Fibroblast of lung (primary cell): ENCODE results near the gene STS. TPM values are rescaled to one million over a fixed set of nuclear protein-coding genes. Genes with fewer than 3 reads are reported as not detected.

Experiments
- DNase-seq, 2 donors: peaks; one replicate each; pipeline versions ENCODE4 v3.0.0 to v3.0.0-alpha.2; 2010; ENCODE audit warnings: low read depth in 2 of 2
- H2AFZ ChIP-seq: 2 replicates; pipeline ENCODE4 v1.5.1; 2012; ENCODE audit warnings: low read length, control low read depth, inconsistent platforms
- H3K27ac ChIP-seq: 2 replicates; pipeline ENCODE4 v1.5.1; 2011; ENCODE audit warnings: low read length, control low read depth; ENCODE audit not compliant: insufficient read depth
- H3K27me3 ChIP-seq: 2 replicates; pipeline ENCODE4 v1.5.1; 2011; ENCODE audit warnings: mild to moderate bottlenecking, low read length; ENCODE audit not compliant: control insufficient read depth, insufficient read depth
- H3K36me3 ChIP-seq: 2 replicates; pipeline ENCODE4 v1.5.1; 2011; ENCODE audit warnings: low read length; ENCODE audit not compliant: control insufficient read depth, insufficient read depth
- H3K4me1 ChIP-seq: 2 replicates; pipeline ENCODE4 v1.5.1; 2011; ENCODE audit warnings: low read length; ENCODE audit not compliant: control insufficient read depth, insufficient read depth; ENCODE audit errors: extremely low read depth
- H3K4me2 ChIP-seq: 2 replicates; pipeline ENCODE4 v1.5.1; 2011; ENCODE audit warnings: low read length, control low read depth; ENCODE audit not compliant: insufficient read depth; ENCODE audit errors: extremely low read depth
- H3K4me3 ChIP-seq, 4 experiments: fragments of 200-600 bp in 1 of 4; sonication (generic) in 1 of 4; replicated peaks in 1 of 4; 2 replicates each; pipeline ENCODE4 v1.5.1; 2011 to 2016; ENCODE audit warnings: low read length in 4 of 4, low read depth in 3 of 4, mild to moderate bottlenecking in 3 of 4, control low read depth in 2 of 4, inconsistent platforms in 1 of 4, mixed read lengths in 1 of 4; ENCODE audit not compliant: insufficient read depth in 1 of 4; ENCODE audit errors: control extremely low read depth in 1 of 4
- H3K79me2 ChIP-seq: 2 replicates; pipeline ENCODE4 v1.5.1; 2012; ENCODE audit warnings: mild to moderate bottlenecking, low read length, inconsistent platforms; ENCODE audit not compliant: control insufficient read depth, insufficient read depth
- H3K9ac ChIP-seq: 2 replicates; pipeline ENCODE4 v1.5.1; 2011; ENCODE audit warnings: mild to moderate bottlenecking, low read length, control low read depth; ENCODE audit not compliant: insufficient read depth
- H3K9me3 ChIP-seq: 2 replicates; pipeline ENCODE4 v1.5.1; 2012; ENCODE audit warnings: low read depth, low read length; ENCODE audit not compliant: control insufficient read depth, insufficient read depth
- H4K20me1 ChIP-seq: 2 replicates; pipeline ENCODE4 v1.5.1; 2011; ENCODE audit warnings: low read length; ENCODE audit not compliant: control insufficient read depth, insufficient read depth; ENCODE audit errors: extremely low read depth
- CTCF ChIP-seq, 2 donors: IDR thresholded peaks in 1 of 2; conservative IDR thresholded peaks in 1 of 2; 1 replicate in 1 of 2; 2 replicates in 1 of 2; pipeline ENCODE4 v1.5.1; 2011 to 2012; ENCODE audit warnings: low read length in 2 of 2, control low read depth in 1 of 2, inconsistent platforms in 1 of 2, low read depth in 1 of 2, mild to moderate bottlenecking in 1 of 2
- EZH2 ChIP-seq: IDR thresholded peaks from 2 replicates; pipeline ENCODE4 v1.5.1; 2012; ENCODE audit warnings: low read length, control low read depth, mild to moderate bottlenecking; ENCODE audit errors: missing control alignments
- polyA plus RNA-seq, 2 donors: library from polyadenylated mRNA; depleted of rRNA in 1 of 2; stranded (reverse) in 1 of 2; unstranded in 1 of 2; fragments of >200 nt; gene quantifications; 2 replicates each; pipeline ENCODE4 v1.2.1, GENCODE V29; 2011 to 2012; ENCODE audit warnings: missing spikeins in 1 of 2
- total RNA-seq: library from RNA; depleted of rRNA; stranded (reverse); fragments of >200 nt; gene quantifications from 2 replicates; pipeline ENCODE4 v1.2.1, GENCODE V29; 2014

The STS gene
- total and polyA plus RNA-seq, 2 donors (not counting 1 experiment from before 2014, with no cell fraction given) = 5.0 to 13.1 TPM

GRCh38 chrX:7149411-7149810 is 1.9 kb downstream of the STS start:
- TF ChIP-seq CTCF (conservative IDR thresholded peaks at IDR 0.05 in 1 of 2, IDR thresholded peaks at IDR 0.05 in 1 of 2; ENCODE audit: low read depth in 1 of 2, low read length in 2 of 2) = no peak
- no peak for TF ChIP-seq EZH2
- H3K79me2 ChIP-seq = peaks cover 8% of the 10 kb centered on the region
- no peak overlapping the region for H3K9ac ChIP-seq
- H2AFZ ChIP-seq = no peak overlapping the region
- no peaks in the 10 kb centered on the region for H3K4me1 ChIP-seq
- H3K4me2 ChIP-seq = no peak overlapping the region
- H3K36me3 ChIP-seq = no peaks in the 10 kb centered on the region
- no peaks in the 10 kb centered on the region for H4K20me1 ChIP-seq
- H3K27me3 ChIP-seq = no peaks in the 10 kb centered on the region
- H3K27ac ChIP-seq = no peak overlapping the region
- DNase-seq = no peak
- H3K9me3 ChIP-seq = no peaks in the 10 kb centered on the region
- no peak overlapping the region for H3K4me3 ChIP-seq

- no peak overlapping the region for H3K4me2 ChIP-seq
- H3K27ac ChIP-seq = no peak overlapping the region
- no peak overlapping the region for H3K9ac ChIP-seq
- H3K4me1 ChIP-seq = no peaks in the 10 kb centered on the region
- H2AFZ ChIP-seq = no peak overlapping the region
- no peaks in the 10 kb centered on the region for H3K9me3 ChIP-seq
- H4K20me1 ChIP-seq = no peaks in the 10 kb centered on the region
- DNase-seq = no peak
- H3K79me2 ChIP-seq = no peaks in the 10 kb centered on the region
- no peaks in the 10 kb centered on the region for H3K27me3 ChIP-seq
- TF ChIP-seq EZH2 (no peak), CTCF (conservative IDR thresholded peaks at IDR 0.05 in 1 of 2, IDR thresholded peaks at IDR 0.05 in 1 of 2; ENCODE audit: low read depth in 1 of 2, low read length in 2 of 2) (no peak)
- H3K4me3 ChIP-seq = no peak overlapping the region
- no peaks in the 10 kb centered on the region for H3K36me3 ChIP-seq
These were observed 5.7 kb downstream of the STS start for GRCh38 chrX:7153231-7153630.

GRCh38 chrX:7154041-7154597 is 6.6 kb downstream of the STS start:
- DNase-seq = no peak
- no peak overlapping the region for H2AFZ ChIP-seq
- H3K4me3 ChIP-seq = no peak overlapping the region

More at GRCh38 chrX:7154041-7154597, 6.6 kb downstream of the STS start:
- Histone ChIP-seq H3K9me3 (no peaks in the 10 kb centered on the region), H3K9ac (no peak overlapping the region), H3K4me2 (no peak overlapping the region), H4K20me1 (no peaks in the 10 kb centered on the region), H3K27me3 (no peaks in the 10 kb centered on the region), H3K79me2 (no peaks in the 10 kb centered on the region), H3K27ac (no peak overlapping the region), H3K36me3 (no peaks in the 10 kb centered on the region), H3K4me1 (no peaks in the 10 kb centered on the region)
- TF ChIP-seq EZH2 (no peak), CTCF (conservative IDR thresholded peaks at IDR 0.05 in 1 of 2, IDR thresholded peaks at IDR 0.05 in 1 of 2; ENCODE audit: low read depth in 1 of 2, low read length in 2 of 2) (no peak)
